ENCODE results near the gene MYOZ2. TPM values are rescaled to one million over a fixed set of nuclear protein-coding genes. Genes with fewer than 3 reads are reported as not detected.

MYOZ2 gene
- under 1 TPM in 2 of 4 donors, not detected in 2; 0.17 to 0.44 TPM for total RNA-seq

DNA sequence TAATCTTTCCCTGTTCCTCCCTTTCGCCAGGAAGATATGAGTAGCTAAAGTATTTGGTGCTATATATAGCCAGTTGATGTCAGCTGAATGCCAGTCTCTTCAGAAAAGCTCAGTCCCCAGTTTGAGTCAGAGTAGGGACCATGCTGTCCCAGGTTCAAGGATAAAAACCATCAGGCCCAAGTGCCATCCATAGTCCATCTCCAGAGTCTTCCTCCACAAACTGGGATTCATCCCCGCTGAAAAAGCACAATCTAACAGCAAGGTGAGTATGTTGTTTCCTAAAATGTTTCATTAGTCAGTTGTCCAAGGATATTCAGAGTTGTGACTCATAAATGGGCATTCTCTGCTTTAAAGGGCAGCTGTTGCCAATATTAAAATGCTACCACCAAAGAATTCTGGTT is at the start of gene MYOZ2:
MYOZ2 (plus strand) TSS at position 112 of the 401 bp plus-strand sequence. CDS start 694 bp downstream, outside the sequence.
- TF ChIP-seq, protein P1, sequence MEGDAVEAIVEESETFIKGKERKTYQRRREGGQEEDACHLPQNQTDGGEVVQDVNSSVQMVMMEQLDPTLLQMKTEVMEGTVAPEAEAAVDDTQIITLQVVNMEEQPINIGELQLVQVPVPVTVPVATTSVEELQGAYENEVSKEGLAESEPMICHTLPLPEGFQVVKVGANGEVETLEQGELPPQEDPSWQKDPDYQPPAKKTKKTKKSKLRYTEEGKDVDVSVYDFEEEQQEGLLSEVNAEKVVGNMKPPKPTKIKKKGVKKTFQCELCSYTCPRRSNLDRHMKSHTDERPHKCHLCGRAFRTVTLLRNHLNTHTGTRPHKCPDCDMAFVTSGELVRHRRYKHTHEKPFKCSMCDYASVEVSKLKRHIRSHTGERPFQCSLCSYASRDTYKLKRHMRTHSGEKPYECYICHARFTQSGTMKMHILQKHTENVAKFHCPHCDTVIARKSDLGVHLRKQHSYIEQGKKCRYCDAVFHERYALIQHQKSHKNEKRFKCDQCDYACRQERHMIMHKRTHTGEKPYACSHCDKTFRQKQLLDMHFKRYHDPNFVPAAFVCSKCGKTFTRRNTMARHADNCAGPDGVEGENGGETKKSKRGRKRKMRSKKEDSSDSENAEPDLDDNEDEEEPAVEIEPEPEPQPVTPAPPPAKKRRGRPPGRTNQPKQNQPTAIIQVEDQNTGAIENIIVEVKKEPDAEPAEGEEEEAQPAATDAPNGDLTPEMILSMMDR (IDR thresholded peaks at IDR 0.05; ENCODE audit: low read depth), result no peak

DNA sequence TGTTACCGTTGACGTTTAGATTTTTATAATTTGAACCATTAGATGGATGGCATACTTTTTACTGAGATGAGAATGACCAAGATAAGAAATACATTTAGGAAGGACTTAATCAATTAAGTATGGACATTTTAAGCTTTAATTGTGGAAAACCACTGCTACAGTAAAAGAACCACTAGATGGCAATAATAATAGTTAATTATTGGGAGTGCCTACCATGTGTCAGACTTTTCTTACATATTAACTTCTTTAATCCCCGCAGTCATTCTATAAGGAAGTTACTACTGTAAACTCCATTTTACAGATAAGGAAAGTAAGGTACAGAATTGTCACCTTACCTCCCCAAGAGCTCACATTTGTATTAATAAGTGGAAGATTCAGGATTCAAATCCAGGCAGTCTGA is 48.5 kb upstream of the MYOZ2 start:
- TF ChIP-seq, protein P1 (IDR thresholded peaks at IDR 0.05; ENCODE audit: low read depth), result no peak

DNA sequence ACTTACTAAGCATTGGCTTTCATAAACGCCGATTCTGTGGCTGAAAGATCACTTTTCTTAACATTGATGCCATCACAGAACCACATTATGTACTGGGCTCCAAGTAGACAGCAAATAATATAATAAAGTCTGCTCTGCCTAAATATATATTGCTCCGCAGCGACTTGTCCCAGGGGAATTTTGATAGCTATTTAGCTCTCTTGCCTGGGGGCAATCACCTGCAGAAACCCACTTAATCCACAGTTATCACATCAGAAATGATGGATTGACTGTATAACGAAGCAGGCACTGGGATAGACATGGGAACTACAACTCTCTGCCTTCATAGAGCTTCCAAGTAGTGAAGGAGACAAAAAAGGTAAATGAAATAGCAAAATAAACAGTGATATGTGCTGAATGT is 48.0 kb upstream of the MYOZ2 start:
- TF ChIP-seq, protein P1 (IDR thresholded peaks at IDR 0.05; ENCODE audit: low read depth), result no peak

DNA sequence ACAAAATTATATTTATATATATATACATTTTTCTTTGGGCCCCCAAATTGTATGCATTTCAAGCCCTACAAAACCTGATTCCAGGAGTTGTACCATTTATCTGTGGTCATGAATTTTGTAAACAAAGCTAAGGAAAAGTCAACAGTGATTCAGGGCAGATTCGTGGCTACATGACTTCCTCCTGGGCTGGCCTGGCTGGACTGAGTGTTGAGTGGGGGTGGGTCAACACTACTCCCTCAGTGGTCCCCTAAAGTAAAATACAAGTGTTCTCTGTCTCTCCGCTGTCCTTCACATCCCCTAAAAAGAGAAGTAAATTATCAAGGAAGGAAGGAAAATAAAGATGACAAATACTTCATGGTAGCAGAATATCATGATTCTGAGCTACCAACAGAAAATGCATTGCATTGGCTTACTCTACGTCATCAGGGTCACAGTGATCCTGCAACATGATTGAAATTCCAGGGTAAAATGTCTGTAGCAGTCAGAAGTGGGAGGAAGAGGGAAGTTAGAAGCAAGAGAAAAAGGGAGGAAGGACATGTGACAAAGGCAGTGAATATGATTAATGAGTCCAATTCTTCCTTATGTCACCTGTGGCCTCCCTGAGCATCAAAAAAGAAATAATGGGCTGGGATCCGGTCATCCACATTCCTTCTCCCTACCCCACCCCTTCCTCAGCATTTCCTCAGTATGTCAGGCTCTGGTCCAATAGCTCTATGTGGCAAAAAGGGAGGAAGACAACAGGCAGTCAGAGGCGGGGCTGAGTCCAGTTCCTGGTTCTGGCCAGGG is 42.4 kb upstream of the MYOZ2 start:
- TF ChIP-seq, protein P1 (IDR thresholded peaks at IDR 0.05; ENCODE audit: low read depth), result no peak

DNA sequence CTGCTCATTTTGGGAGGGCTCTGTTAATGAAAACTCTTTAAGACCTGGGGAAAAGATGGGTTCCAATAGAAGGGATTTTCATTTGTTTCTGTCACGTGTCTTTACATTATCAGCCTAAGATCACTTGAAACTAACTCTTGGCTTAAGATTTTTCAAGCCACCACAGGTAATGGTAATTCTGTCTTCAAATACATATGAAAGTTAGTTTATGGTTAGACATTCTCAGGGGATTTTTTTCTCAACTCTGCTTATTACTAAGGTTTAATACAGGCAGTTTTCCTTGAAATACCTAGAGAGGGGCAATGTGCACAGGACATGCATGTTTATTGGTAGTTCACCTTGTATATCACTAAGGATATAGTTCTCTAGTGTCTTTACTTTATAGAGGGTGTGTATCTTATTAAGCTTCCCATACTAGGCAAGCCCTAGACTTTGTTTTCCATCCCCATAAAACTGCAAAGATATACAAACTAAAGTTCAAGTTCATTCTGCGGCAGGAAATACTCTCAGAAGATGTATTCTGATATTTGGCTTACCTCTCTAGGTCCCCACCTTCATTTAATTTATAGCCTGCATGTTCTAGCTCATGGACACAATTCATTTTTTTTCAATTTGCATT is 38.2 kb upstream of the MYOZ2 start:
- TF ChIP-seq, protein P1 (IDR thresholded peaks at IDR 0.05; ENCODE audit: low read depth), result no peak

DNA sequence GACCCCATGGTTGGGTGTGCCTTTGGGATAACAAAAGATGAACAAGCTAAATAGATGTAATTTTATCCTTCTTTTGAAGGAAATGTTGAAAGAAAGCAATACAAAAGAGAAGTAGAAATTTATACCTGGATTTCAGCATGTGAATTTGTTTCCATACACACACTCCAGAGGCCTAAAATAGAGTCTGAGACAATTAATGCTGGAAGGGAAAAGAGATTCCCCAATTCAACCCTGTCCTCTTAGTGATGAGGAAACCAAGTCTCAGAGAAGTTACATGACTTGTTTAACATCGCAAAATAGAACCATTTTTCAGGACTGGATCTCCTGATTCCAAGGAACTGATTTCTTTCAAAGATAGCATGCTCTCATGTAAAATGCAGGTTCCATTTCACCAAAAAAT is 37.3 kb upstream of the MYOZ2 start:
- TF ChIP-seq, protein P1 (IDR thresholded peaks at IDR 0.05; ENCODE audit: low read depth), result no peak

DNA sequence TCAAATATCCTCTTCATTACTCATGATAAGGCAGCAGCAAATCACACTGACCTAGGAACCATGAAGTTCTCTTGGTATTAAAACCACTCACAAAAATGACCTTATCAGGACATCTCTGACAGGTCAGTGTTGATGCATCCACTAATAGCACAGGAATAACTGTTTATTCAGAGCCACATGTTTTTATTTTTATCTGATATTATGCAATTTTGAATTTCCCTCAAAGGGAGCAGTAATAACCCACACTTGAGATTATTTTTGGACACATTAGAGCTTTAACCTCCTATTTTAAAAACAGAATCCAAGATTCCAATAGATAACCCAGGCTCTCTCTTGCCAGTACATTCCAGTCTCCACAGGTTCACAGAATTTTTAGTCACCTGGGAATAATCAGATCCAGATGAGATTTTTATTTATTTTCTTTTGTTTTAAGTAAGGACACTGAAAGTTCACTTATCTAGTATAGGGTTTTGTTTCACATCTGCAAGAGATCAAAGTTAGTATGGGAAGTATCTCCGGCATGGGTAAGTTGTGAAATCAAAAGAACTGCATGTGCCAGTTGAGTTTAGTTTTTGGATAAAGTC is 36.3 kb upstream of the MYOZ2 start:
- TF ChIP-seq, protein P1 (IDR thresholded peaks at IDR 0.05; ENCODE audit: low read depth), result no peak
